Measurements from ENCODE around the gene TMCO2.
"Not testable (repeated sequence)": the region's sequence is repeated elsewhere in the genome, so short reads cannot be mapped to it uniquely, and the experiment has no call there.

Gene TMCO2

DNA sequence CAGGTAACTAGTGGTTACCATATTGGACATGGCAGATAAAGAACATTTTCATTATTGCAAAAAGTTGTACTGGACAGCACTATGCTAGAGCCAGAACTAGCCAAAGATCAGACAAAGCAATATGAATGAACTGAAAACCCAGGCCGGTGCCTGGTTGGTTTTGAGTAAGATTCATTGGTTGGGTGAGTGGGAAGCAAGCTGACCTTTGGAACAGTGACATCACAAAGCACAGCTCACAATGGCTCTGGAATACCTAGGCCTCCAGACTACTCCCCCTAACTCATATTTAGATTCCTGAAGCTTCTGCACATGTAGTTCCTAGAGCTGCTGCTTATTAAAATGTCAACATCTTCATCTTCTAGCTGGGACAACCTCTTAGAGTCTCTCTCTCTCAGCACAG, at the start of gene TMCO2:
Gene TMCO2, plus strand, starts transcription at position 283 of the 400 bp plus-strand sequence. Its CDS starts 57 bp downstream, at position 340.
- DNase-seq: no peak
- intact Hi-C loops (cut with DNase I): no loop called here

DNA sequence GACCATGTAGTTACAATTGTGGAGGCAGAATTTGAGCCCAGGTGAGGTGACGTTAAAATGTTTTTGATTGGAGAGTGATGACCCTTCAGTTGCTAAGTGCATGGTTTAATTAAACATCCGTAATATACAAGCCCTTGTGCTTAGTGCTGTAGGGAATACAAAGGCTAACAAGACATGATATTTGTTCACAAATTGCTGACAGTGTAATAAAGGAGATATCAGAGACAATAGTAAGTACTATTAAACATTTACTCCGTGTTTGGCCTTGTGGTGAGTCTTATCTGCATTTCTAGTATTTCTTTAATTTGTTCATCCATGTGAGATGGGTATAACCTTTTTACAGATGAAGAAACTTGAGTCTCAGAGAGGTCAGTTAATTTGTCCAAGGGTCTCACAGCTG, 48.6 kb upstream of the TMCO2 start:
- DNase-seq: no peak
- intact Hi-C loops (cut with DNase I): no loop called here

DNA sequence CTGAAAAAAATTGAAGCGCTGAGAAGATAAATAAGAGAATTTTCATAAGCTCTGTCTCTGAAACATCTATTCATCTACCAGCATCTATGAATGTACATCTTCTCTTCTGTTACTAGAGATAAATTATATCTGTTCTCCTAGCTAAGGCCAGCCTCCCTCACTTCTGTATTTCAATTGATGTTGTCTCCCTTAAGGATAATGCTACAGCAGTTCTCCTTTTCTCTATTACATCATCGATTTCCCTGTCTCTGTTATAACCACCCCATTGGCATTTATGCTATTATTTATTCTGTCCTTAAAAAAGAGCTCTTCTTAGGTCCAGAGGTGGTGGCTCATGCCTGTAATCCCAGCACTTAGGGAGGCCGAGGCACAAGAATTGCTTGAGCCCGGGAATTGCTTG, 42.9 kb upstream of the TMCO2 start:
- DNase-seq: no peak
- intact Hi-C loops (cut with DNase I): no loop called here

DNA sequence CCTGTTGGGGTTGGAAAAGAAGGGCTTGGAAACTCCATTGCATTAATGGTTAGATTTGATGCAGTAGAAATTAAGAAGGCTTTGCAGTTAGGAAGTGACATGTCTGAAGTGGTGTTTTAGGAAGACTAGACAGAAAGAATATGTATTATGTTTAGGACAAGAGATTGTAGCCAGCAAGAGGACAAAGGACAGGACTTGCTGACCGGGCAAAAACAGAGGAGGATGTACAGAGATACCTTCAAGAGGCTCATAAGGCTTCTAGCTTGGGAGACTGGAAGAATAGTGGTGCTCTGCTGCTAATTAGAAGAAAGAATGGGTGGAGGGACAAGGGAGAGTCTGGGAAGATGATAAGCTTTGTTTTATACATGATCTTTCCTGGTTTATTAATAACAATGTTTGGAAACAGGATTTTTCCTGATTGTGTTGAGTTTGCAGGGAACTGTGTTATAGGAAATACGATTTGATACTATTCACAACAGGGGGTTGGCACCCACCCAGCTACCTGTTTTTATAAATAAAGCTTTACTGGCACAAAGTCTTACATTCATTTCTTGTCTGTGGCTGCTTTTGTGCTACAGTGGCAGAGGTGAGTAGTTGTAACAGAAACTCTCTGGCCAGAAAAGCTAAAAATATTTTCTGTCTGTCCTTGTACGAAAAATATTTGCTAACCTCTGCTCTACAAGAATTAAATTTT, 37.1 kb upstream of the TMCO2 start:
- no peak for DNase-seq
- intact Hi-C loops (cut with DNase I): no loop called here

DNA sequence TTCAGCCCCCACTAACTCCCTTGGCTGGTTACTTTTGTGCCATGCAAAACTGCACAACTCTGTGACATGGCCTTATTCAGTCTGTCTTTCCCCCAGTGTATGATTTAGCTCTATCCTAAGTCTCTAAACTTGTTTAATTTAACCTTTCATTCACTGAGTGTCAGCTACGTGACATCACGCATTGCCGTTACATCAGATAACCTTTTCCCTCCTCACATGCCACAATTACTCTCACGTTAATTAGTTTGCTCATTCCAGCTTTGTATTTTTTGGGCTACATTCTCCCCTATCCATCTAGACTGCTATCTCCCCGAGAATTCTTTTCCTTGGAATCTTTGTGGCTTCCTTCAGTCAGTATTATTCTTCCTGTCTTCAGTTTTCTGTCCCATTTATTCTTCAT, 29.4 kb upstream of the TMCO2 start:
- DNase-seq: no peak
- intact Hi-C loops (cut with DNase I): no loop called here

DNA sequence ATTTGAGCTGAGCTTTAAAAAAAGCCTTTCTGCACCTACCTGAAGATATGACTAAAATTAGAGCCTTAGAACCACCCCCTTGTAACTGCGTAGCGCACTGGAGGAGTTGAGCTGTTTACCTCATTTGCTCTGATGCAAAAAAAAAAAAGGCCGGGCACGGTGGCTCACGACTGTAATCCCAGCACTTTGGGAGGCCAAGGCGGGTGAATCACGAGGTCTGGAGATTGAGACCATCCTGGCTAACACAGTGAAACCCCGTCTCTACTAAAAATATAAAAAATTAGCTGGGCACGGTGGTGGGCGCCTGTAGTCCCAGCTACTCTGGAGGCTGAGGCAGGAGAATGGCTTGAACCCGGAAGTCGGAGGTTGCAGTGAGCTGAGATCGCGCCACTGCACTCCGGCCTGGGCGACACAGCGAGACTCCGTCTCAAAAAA, 26.2 kb upstream of the TMCO2 start:
- intact Hi-C loops (cut with DNase I); DNase-seq: not testable (repeated sequence)

DNA sequence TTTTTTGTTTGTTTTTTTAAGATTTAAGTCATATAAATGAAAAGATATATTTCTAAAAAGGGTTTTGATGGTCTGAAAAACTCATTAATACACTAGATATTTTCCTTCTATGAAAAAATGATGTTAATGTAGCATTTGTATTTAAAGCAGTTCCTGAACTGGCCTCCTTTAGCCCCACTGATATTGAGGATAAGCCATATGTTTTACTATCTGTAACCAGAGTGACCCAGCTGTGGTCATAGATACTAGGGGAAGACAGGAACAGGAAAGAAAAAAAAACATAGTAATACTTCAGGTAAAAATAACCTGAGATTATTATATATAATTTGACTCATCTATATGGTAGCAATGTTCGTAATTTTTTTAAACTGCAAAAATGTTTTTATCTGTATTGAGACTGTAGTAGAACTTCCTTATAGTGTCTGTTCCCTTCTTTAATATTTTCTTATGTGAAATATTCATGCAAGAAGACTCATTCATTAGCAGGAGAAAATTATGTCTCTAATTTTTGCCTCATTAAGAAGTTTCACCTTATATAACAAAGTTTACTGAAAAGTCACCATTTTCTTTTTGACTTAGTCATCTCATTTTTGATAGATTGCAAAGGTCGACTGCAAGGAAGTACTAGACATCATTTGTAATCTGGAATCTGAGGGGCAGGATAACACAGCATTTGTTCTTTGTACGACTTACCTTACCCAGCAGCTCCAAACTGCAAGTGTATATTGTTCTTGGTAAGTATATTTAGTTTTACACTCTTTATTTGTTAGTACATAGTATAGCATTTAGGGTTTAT, 25.6 kb upstream of the TMCO2 start:
- no peak for DNase-seq
- intact Hi-C loops (cut with DNase I): no loop called here

DNA sequence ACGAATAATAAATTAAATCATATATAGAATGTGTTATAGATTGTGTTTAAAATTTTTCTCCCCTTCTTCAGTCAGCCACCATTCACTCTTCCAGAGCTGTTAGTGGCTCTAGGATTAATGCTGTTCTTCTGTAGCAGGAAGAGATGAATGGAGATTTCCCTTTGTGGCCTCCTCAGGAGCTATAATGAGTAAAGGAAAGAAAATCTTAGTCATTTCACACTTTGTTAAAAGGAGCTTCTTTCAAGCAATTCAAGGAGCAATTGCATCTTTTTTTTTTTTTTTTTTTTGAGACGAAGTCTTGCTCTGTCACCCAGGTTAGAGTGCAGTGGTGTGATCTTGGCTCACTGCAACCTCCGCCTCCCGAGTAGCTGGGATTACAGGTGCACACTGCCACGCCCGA, 23.7 kb upstream of the TMCO2 start:
- intact Hi-C loops (cut with DNase I): no loop called here
- no peak for DNase-seq

DNA sequence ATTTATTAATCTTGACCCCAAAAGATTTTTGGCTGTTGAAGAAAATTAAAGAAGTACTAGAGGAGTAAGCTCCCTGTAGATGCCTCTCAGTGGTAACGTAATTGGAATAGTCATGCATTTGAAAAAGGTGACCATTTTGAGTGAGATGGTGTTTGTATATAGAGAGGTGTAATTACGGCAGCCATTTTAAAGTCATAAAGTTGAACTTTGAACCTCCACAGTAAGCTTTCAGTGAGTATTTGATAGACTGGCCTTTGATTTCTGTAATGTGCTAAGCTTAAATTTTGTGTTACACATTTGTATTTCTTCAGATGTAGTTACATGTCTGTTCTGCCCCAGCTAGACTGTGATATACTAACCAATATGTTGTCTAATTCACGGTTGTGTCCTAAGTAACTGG, 21.5 kb upstream of the TMCO2 start:
- intact Hi-C loops (cut with DNase I): no loop called here
- DNase-seq: no peak

DNA sequence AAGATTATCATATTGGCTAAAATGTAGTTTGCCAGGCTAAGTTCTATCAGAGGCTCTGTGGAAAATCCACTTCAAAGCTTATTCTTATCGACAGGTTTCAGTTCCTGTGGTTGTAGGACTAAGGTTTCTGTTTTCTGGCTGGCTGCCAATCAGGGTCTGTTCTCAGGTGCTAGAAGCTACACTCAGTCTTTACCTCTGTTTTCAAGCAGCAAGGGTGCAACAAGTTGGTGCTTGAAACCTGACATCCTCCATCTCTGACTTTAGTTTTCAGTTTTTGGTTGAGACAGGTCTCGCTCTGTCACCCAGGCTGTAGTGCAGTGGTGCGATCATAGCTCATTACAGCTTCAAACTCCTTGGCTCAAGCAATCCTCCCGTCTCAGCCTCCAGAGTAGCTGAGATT, 15.3 kb upstream of the TMCO2 start:
- intact Hi-C loops (cut with DNase I): no loop called here
- no peak for DNase-seq

DNA sequence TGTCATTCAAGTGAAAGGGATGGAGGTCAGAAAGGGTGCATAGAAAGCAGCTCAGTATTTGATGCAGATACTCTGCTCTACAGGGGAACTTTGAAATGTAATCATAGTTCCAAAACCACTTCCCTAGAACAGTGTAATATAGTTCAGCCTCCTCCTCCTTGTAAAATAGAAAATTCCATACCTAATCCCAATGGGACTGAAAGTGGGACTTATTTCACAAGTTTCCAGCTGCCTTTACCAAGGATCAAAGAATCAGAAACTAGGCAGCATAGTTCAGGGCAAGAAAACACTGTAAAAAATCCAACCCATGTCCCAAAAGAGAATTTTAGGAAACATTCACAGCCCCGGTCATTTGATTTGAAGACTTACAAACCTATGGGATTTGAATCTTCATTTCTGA, 8.1 kb upstream of the TMCO2 start:
- intact Hi-C loops (cut with DNase I): no loop called here

DNA sequence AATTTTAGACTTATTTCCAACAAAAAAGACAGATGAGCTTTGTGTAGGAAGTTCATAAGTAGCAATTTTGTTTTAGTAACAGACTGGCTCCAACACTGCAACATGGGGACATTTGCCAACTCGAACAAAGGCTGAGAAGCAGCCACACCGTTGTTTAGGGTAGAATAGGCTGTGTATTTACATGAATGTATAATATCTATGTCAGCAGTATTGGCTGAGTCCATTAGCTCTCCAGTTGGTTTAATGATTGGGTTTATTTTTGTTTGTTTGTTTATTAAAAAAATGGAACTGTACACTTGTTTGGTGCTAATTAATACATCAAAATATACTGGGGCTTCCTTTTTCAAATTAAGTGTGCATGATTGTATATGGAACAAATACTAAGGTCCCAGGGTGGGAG, 7.3 kb upstream of the TMCO2 start:
- DNase-seq: no peak
- intact Hi-C loops (cut with DNase I): no loop called here

More for the DNA sequence above, 8.1 kb upstream of the TMCO2 start:
- DNase-seq: no peak

DNA sequence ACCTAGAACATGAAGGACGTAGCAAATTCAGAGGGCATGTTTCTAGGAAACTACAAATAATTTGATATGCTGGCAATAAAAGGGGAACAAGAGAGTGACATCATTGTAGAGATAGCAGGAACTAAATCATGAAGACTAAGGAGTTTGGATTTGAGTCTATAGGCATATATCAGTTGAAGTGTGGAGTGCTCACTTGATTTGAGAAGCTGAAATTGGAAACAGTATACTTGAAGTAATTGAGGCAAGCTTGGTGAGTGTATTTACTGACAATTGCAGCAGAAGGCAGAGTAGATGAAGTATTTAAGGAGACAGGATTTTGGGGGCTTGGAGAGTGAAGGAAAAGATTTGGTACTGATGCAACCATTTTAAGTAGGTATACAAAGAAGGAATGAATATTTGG, 6.4 kb upstream of the TMCO2 start:
- DNase-seq: no peak
- intact Hi-C loops (cut with DNase I): no loop called here

DNA sequence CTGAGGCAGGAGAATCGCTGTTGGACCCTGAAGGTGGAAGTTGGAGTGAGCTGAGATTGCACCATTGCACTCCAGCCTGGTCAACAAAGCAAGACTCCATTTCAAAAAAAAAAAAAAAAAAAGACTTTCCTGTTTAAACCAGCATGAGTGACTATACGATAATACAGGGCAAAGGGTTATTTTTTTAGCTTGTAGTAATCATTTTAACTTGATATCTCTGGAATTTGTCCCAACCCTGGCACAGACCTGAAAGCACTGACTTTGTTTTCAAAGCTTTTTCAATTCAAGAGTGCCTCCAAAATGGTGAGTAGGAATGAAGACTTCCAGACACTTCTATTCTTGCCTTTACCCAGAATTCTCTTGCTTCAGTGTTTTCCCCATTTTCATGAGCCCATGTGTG, 4.4 kb upstream of the TMCO2 start:
- intact Hi-C loops (cut with DNase I): no loop called here
- DNase-seq: no peak

DNA sequence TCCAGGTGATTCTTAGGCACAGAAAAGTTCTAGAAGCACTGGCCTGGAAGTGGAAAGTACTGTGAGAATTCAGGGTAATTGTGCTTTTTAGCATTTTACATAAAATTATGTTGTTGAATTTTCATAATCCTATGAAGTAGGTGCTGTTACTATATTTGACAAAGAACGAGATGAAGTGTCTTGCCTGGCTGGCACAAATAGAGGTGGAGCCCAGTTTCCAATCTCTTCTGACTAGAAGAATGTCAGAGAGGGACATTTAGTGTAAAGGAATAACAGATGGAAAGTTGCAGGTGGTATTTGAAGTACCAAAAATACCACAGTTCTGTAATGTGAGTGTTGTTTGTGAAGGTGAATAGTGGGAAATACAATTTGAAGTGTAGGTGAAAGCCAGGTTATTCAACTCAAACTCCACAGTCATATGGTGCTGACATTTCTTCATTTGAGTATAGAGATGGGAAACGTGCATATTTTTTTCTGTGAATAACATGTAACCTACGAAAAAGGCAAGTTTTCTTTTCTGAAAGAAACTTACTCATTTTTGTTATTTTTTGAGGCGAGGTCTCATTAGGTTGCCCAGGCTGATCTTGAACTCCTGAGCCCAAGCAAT, 3.5 kb upstream of the TMCO2 start:
- intact Hi-C loops (cut with DNase I): no loop called here

DNA sequence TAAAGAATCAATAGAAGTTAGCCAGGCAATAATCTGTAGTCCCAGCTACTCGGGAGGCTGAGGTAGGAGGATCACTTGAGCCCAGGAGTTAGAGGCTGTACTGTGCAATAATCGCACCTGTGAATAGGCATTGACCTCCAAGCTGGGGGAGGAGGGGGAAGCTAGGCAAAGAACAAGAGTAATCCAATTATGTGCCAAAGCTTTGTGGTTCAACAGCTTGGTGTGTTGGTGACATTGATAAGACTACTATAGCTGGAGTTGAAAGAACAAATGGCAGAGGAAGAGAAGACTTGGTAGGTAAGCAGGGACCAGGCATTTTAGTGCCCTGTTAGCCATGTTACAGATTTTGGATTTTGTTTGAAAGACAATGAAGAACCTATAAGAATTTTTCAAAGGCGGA, 2.1 kb upstream of the TMCO2 start:
- intact Hi-C loops (cut with DNase I): no loop called here
- no peak for DNase-seq

More for the DNA sequence above, 3.5 kb upstream of the TMCO2 start:
- no peak for DNase-seq

DNA sequence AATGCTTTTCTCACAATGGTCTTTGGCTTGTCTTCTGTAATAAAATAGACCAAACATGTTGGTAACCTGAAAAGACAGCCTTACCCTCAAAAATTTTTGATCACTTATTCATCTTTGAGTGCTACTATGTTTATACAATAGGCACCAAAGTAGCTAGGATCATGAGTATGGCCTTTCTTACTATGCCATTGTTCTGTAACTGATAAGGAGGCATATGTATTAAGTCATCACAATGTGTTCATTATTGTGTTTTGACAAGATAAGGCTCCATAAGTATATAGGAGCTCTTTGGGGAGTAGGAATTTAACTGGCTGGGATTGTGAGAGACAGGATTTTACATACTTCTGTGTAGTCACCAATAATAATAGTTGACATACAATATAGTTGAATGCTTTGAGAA, 675 bp downstream of the TMCO2 start:
- no peak for DNase-seq
- intact Hi-C loops (cut with DNase I): no loop called here

DNA sequence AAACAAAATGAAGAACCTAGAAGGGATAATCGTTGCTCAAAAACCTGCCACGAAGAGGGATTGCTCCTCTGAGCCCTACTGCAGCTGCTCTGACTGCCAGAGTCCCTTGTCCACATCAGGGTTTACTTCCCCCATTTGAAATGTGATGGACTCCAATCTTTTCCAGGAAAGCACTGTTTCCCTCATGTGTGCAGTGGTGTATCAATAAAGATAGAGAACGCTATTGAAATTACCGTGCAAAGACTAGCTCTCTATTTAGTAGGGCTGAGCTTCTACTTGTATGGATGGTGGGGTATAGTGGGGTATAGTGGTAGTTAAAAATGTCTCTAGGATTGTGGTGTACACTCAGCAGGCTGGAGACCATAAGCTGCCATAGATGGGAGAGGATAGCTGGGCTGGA, 3.7 kb downstream of the TMCO2 start:
- DNase-seq: no peak
- intact Hi-C loops (cut with DNase I): no loop called here

DNA sequence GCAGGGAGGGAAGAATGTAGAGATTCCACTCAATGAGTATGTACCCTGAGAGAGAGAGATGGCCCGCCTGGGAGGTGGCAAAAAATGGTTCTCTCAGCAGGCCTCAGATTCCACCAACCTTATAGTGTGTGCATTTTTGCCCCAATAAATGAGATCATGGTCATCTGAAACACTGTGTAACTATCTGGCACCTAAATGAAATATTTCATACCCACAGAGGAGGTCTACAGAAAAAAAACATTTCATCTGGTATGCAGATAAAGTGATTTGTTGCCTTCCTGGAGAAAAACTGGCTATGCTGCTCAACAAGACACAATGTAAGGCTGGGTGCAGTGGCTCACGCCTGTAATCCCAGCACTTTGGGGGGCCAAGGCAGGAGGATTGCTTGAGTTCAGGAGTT, 4.9 kb downstream of the TMCO2 start:
- intact Hi-C loops (cut with DNase I): no loop called here

DNA sequence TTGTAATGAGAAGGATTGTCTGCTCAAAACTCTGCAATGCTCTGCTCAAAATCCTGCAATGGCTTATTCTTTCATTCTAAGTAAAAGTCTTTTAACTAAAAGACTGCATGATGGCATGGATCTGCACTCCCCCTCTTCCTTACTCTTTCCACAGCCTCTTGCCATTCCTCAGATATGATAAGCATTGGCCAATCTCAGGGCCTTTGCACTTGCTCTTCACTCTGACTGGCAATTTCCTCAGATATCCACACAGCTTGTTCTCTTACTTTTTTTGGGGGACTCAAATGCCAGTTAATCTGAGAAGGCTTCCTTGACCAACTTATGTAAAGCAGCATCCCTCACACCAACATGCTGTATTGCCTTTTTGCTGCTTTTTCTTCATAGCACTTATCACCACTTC, 7.5 kb downstream of the TMCO2 start:
- intact Hi-C loops (cut with DNase I): no loop called here
- no peak for DNase-seq

More for the DNA sequence above, 4.9 kb downstream of the TMCO2 start:
- DNase-seq: no peak

DNA sequence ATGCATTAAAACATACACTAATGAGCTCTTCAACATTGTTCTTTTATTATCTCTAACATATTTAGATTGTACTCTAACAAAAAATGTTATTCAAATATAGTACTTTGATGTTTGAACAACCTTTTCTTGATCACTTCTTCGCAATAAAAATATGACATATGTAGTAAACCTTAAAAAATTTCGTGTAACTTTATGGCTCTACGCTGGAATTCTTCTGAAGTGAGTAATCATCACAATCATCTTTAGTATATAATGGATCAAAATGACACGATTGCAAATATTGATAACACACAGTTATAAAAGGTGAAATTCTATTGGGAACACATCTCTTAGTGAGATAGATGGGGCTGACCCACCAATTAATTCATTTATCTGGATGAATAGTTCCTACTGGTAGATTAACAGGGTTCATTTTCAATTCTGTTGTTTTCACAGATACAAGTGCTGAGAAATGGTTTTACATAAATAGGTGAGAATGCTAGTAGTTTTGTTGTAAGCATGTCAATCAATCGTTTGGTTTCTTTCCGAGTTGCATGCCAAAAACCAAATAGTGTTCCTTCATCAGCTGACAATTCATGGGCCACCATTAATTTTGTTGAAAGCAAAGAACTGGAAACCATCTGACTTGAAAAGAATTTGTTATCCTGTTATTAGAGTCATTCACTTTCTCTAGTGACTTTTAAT, 8.8 kb downstream of the TMCO2 start:
- DNase-seq: no peak
- intact Hi-C loops (cut with DNase I): no loop called here
